SK-N-SH (cell line): ENCODE results near the gene SOX11. TPM values are rescaled to one million over a fixed set of nuclear protein-coding genes. Genes with fewer than 3 reads are reported as not detected.
"Not testable (repeated sequence)": the region's sequence is repeated elsewhere in the genome, so short reads cannot be mapped to it uniquely, and the experiment has no call there.

Experiments used
- CTCF ChIA-PET: fragments of 300-600, 350-600 bp; formaldehyde crosslinking; extraction: SDS; loops from one replicate; lab custom pipeline; 2021; lab: Yijun Ruan, JAX
- POLR2A ChIA-PET: fragments of 350-600 bp; sonication (Branson Sonifier 250); formaldehyde crosslinking; extraction: SDS; loops from one replicate; lab custom pipeline; 2020; ENCODE audit warnings: antibody characterized with exemption, inconsistent platforms; lab: Yijun Ruan, JAX
- DNase-seq: peaks from one replicate; pipeline ENCODE4 v3.0.0; 2012
- H2AFZ ChIP-seq: fragments of 200-600 bp; sonication (generic); 2 replicates; pipeline ENCODE4 v1.8.1; 2016; ENCODE audit warnings: antibody characterized with exemption, mild to moderate bottlenecking, low read depth
- H3F3A ChIP-seq: fragments of 200-600 bp; sonication (generic); replicated peaks from 2 replicates; pipeline ENCODE3; 2016; ENCODE audit warnings: antibody characterized with exemption, mild to moderate bottlenecking; ENCODE audit not compliant: insufficient read depth
- H3K27ac ChIP-seq, 2 experiments: fragments of 200-500 bp in 1 of 2; fragments of 200-600 bp in 1 of 2; sonication (Bioruptor generic) in 1 of 2; sonication (generic), shearing (Covaris generic) in 1 of 2; 2 replicates each; pipeline versions ENCODE4 v1.5.1 to v1.6.1; 2014 to 2016; ENCODE audit warnings: low read depth in 2 of 2, inconsistent platforms in 1 of 2, low read length in 1 of 2, mild to moderate bottlenecking in 1 of 2, mixed read lengths in 1 of 2
- H3K27me3 ChIP-seq: fragments of 200-600 bp; sonication (generic), shearing (Covaris generic); 2 replicates; pipeline ENCODE4 v1.6.1; 2016; ENCODE audit warnings: mixed run types; ENCODE audit not compliant: insufficient read depth
- H3K36me3 ChIP-seq, 2 experiments: fragments of 200-500 bp in 1 of 2; fragments of 200-600 bp in 1 of 2; sonication (Bioruptor generic) in 1 of 2; sonication (generic) in 1 of 2; replicated peaks in 1 of 2; 2 replicates each; pipeline versions ENCODE3 to v1.5.1; 2014 to 2016; ENCODE audit warnings: low read length in 1 of 2, mild to moderate bottlenecking in 1 of 2; ENCODE audit not compliant: insufficient read depth in 2 of 2, control insufficient read depth in 1 of 2
- H3K4me1 ChIP-seq, 2 experiments: fragments of 200-500 bp in 1 of 2; fragments of 200-600 bp in 1 of 2; sonication (Bioruptor generic) in 1 of 2; sonication (generic), shearing (Covaris generic) in 1 of 2; 2 replicates each; pipeline versions ENCODE4 v1.5.1 to v1.6.1; 2014 to 2016; ENCODE audit warnings: low read depth in 1 of 2, low read length in 1 of 2, mixed run types in 1 of 2; ENCODE audit not compliant: insufficient read depth in 2 of 2, control insufficient read depth in 1 of 2
- H3K4me2 ChIP-seq: fragments of 200-600 bp; sonication (generic), shearing (Covaris generic); 2 replicates; pipeline ENCODE4 v1.6.1; 2017; ENCODE audit warnings: mixed run types
- H3K4me3 ChIP-seq, 2 experiments: fragments of 200-500 bp in 1 of 2; fragments of 200-600 bp in 1 of 2; sonication (Bioruptor generic) in 1 of 2; sonication (generic), shearing (Covaris generic) in 1 of 2; 2 replicates each; pipeline versions ENCODE4 v1.5.1 to v1.8.1; 2014 to 2016; ENCODE audit warnings: low read depth in 2 of 2, inconsistent platforms in 1 of 2, low read length in 1 of 2, mild to moderate bottlenecking in 1 of 2, mixed read lengths in 1 of 2, moderate library complexity in 1 of 2
- H3K79me2 ChIP-seq: fragments of 200-600 bp; sonication (generic); 2 replicates; pipeline ENCODE4 v1.8.1; 2017; ENCODE audit warnings: mild to moderate bottlenecking; ENCODE audit not compliant: insufficient read depth
- H3K9ac ChIP-seq: fragments of 200-600 bp; sonication (generic); 2 replicates; pipeline ENCODE4 v1.6.1; 2017; ENCODE audit warnings: mixed run types
- H3K9me2 ChIP-seq: fragments of 200-600 bp; sonication (generic); 2 replicates; pipeline ENCODE4 v1.6.1; 2017; ENCODE audit warnings: mixed run types
- H3K9me3 ChIP-seq: fragments of 200-600 bp; sonication (generic); 2 replicates; pipeline ENCODE4 v1.6.1; 2017; ENCODE audit warnings: mixed run types, mild to moderate bottlenecking, moderate library complexity
- H4K20me1 ChIP-seq: fragments of 200-600 bp; sonication (generic); 2 replicates; pipeline ENCODE4 v1.6.1; 2017; ENCODE audit warnings: mild to moderate bottlenecking, mixed run types; ENCODE audit not compliant: insufficient read depth
- CHD2 ChIP-seq: fragments of 150-350 bp; IDR thresholded peaks from 2 replicates; pipeline ENCODE4 v1.6.1; 2018; ENCODE audit warnings: low read length; ENCODE audit not compliant: partially characterized antibody
- EP300 ChIP-seq, 2 experiments: IDR thresholded peaks; 2 replicates each; pipeline versions ENCODE4 v1.4.0 to v1.6.1; 2012; ENCODE audit warnings: borderline replicate concordance in 1 of 2, low read depth in 1 of 2, low read length in 1 of 2
- FOSL2 ChIP-seq: IDR thresholded peaks from 2 replicates; pipeline ENCODE4 v1.4.0; 2012; ENCODE audit warnings: low read depth, mild to moderate bottlenecking, moderate library complexity, borderline replicate concordance
- FOXJ3 ChIP-seq: sonication (generic); formaldehyde crosslinking; IDR thresholded peaks from 2 replicates; pipeline ENCODE4 v1.5.1; 2020; ENCODE audit warnings: mild to moderate bottlenecking, missing genetic modification reagents
- GABPA ChIP-seq: IDR thresholded peaks from 2 replicates; pipeline ENCODE4 v1.4.0; 2012; ENCODE audit warnings: low read depth, mild to moderate bottlenecking
- GATA2 ChIP-seq: sonication (generic); formaldehyde crosslinking; IDR thresholded peaks from 2 replicates; pipeline ENCODE4 v1.5.0; 2020; ENCODE audit warnings: mild to moderate bottlenecking, missing genetic modification reagents
- JUND ChIP-seq: IDR thresholded peaks from 2 replicates; pipeline ENCODE4 v1.4.0; 2012
- MEF2A ChIP-seq: IDR thresholded peaks from 2 replicates; pipeline ENCODE4 v1.4.0; 2012; ENCODE audit warnings: low read depth, borderline replicate concordance
- MXI1 ChIP-seq: IDR thresholded peaks from 2 replicates; pipeline ENCODE4 v1.6.1; 2012; ENCODE audit warnings: mild to moderate bottlenecking, low read depth, low read length, improper control_type of control experiment
- NFIC ChIP-seq: IDR thresholded peaks from 2 replicates; pipeline ENCODE4 v1.4.0; 2012; ENCODE audit warnings: borderline replicate concordance
- PBX3 ChIP-seq: IDR thresholded peaks from 2 replicates; pipeline ENCODE4; 2012
- POLR2AphosphoS5 ChIP-seq: IDR thresholded peaks from 2 replicates; pipeline ENCODE4 v1.6.1; 2012; ENCODE audit warnings: low read depth, low read length
- RAD21 ChIP-seq: IDR thresholded peaks from 2 replicates; pipeline ENCODE4 v1.6.1; 2012; ENCODE audit warnings: mild to moderate bottlenecking, low read length
- SMC3 ChIP-seq: IDR thresholded peaks from 2 replicates; pipeline ENCODE4 v1.6.1; 2012; ENCODE audit warnings: low read depth, low read length, improper control_type of control experiment
- TAF1 ChIP-seq: IDR thresholded peaks from 2 replicates; pipeline ENCODE4 v1.6.1; 2012; ENCODE audit warnings: low read depth, mild to moderate bottlenecking, low read length, moderate library complexity, borderline replicate concordance
- TEAD4 ChIP-seq: IDR thresholded peaks from 2 replicates; pipeline ENCODE4 v1.4.0; 2012; ENCODE audit warnings: mild to moderate bottlenecking, borderline replicate concordance; ENCODE audit not compliant: insufficient read depth
- YY1 ChIP-seq: IDR thresholded peaks from 2 replicates; pipeline ENCODE4 v1.4.0; 2012; ENCODE audit warnings: low read depth, mild to moderate bottlenecking
- ZBTB33 ChIP-seq: IDR thresholded peaks from 2 replicates; pipeline ENCODE4 v1.4.0; 2012; ENCODE audit warnings: low read depth, borderline replicate concordance
- WGBS: methylation state at CpG from one replicate; pipeline ENCODE4 v1.1.6; 2017; ENCODE audit warnings: low lambda C conversion rate; 5-methylcytosine and 5-hydroxymethylcytosine counted together
- polyA plus RNA-seq, 3 experiments: library from polyadenylated mRNA; depleted of rRNA; stranded (reverse); fragments of >200 nt; gene quantifications; 2 replicates each; pipeline ENCODE4 v1.2.3, GENCODE V29; 2012

The SOX11 gene
- polyA plus RNA-seq, 1 of the 3 experiments (the other 2 are of a cell fraction), result 3.4 TPM

DNA sequence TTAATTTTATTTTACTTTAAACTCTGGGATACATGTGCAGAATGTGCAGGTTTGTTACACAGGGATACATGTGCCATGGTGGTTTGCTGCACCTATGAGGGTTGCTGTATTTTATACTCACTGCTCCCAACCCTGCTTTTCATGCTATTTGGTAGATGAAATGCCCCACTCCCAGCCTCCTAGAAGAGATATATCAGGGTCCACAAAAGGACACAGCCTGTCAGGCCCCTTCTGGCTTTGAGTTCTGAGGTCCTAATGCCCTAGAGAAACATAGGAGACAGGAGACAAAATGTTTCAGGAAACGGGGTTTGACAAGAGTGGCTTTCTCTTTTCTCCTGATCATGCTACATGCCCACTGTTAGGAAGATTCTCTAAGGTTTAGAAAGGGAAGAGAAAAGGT is 27.1 kb upstream of the SOX11 start (continued):
- TF ChIP-seq FOSL2 (no peak), FOXJ3 (no peak), GABPA (no peak), EP300 (IDR thresholded peaks at IDR 0.05; ENCODE audit: borderline replicate concordance in 1 of 2, low read depth in 1 of 2, low read length in 1 of 2) (no peak)

DNA sequence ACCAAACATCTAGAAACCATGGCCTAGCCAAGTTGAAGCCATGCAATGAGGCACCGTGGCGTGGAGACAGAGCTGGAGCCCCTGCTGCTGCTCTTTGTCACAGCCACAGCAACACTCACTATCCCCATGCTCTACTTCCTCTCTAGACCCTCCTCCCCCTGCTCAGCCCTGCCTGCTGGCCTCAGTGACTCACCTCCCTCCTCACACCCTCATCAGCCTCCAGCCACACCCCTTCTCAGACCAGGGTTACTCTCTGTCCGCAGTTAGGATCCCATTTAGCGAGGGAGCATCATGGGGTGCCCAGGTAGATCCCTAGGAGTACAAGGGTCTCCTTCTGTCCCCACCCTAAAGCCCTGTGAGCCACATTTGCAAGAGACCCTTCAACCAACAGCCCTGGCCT is 25.4 kb upstream of the SOX11 start:
- Histone ChIP-seq H3K9me3 (no peaks in the 10 kb centered on the region), H3K79me2 (no peaks in the 10 kb centered on the region), H3K4me1 (peaks cover 0 to 16% of the 10 kb centered on the region in 2 experiments; a peak in 2 of 4 replicates), H3K27me3 (no peaks in the 10 kb centered on the region; the same call in 1 of the 2 replicates), H2AFZ (no peak overlapping the region), H3K27ac (no peak overlapping the region), H3K36me3 (no peaks in the 10 kb centered on the region), H3K9me2 (no peaks in the 10 kb centered on the region), H3F3A (no peaks in the 10 kb centered on the region), H3K4me2 (no peak overlapping the region), H3K9ac (no peak overlapping the region), H4K20me1 (no peaks in the 10 kb centered on the region), H3K4me3 (no peak overlapping the region)
- WGBS, result 59% methylated on average over 4 of the region's 4 CpGs
- no peak for DNase-seq
- ChIA-PET CTCF (interaction anchor here (0.6 kb wide), 1 partner anchor 21 kb away, joined by 3 read pairs; no protein-coding TSS in a partner anchor), POLR2A (no interaction called here)
- TF ChIP-seq FOSL2, result no peak
- TF ChIP-seq TAF1, result no peak

DNA sequence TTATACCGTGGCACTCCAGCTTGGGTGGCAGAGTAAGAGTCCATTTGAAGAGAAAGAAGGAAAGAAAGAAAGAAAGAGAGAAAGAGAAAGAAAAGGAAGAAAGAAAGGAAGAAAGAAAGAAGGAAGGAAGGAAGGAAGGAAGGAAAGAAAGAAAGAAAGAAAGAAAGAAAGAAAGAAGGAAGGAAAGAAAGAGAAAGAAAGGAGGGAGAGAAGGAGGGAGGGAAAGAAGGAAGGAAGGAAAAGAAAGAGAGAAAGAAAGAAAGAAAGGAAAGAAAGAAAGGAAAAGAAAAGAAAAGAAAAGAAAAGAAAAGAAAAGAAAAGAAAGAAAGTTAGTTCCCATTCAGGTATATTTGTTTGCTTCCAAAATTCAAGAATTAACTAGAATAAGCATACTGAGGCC is 24.5 kb upstream of the SOX11 start:
- POLR2A ChIA-PET, H3K36me3 ChIP-seq, H3K27me3 ChIP-seq, H3K4me3 ChIP-seq, H3K27ac ChIP-seq, H3K4me2 ChIP-seq, H4K20me1 ChIP-seq, H3K9ac ChIP-seq, H3K9me2 ChIP-seq, H3K79me2 ChIP-seq, H3F3A ChIP-seq, H3K9me3 ChIP-seq, DNase-seq, H2AFZ ChIP-seq: not testable (repeated sequence)
- H3K4me1 ChIP-seq, result peaks cover 0 to 16% of the 10 kb centered on the region in 2 experiments; a peak in 2 of 4 replicates
- WGBS, result 64% methylated on average over 1 of the region's 1 CpG
- CTCF ChIA-PET, result interaction anchor here (1.1 to 1.6 kb wide), 3 partner anchors 10 to 47 kb away, joined by 4 to 10 read pairs (median 5); partner anchors contain the start of gene SOX11

- CTCF ChIA-PET, result interaction anchor here (0.6 to 1.6 kb wide), 5 partner anchors 11 to 496 kb away, joined by 3 to 10 read pairs (median 4); partner anchors contain the start of gene SOX11
- WGBS, result 33% methylated on average over 8 of the region's 8 CpGs
- H3K4me3 ChIP-seq, result no peak overlapping the region
- H3K36me3 ChIP-seq, result no peaks in the 10 kb centered on the region
- H3K27ac ChIP-seq, result peak overlapping the region in 1 of 2 experiments; percentile 83; a peak in 2 of 4 replicates
- H3K4me2 ChIP-seq, result no peak overlapping the region
- peaks cover 0 to 21% of the 10 kb centered on the region in 2 experiments; a peak in 2 of 4 replicates for H3K4me1 ChIP-seq
- no peaks in the 10 kb centered on the region for H3K79me2 ChIP-seq
- no peak overlapping the region for H3K9ac ChIP-seq
- POLR2A ChIA-PET, result no interaction called here
- H3K9me3 ChIP-seq, result no peaks in the 10 kb centered on the region
- no peaks in the 10 kb centered on the region for H4K20me1 ChIP-seq
- no peak overlapping the region for H2AFZ ChIP-seq
- no peaks in the 10 kb centered on the region for H3F3A ChIP-seq
- peaks cover 11% of the 10 kb centered on the region for H3K27me3 ChIP-seq
- DNase-seq, result peak; percentile 77
- H3K9me2 ChIP-seq, result no peaks in the 10 kb centered on the region
- TF ChIP-seq YY1 (no peak), MXI1 (0 out of 2 replicates have a peak, but pooled peaks have one; percentile 55), SMC3 (no peak), MEF2A (no peak), TAF1 (no peak), EP300 (IDR thresholded peaks at IDR 0.05; ENCODE audit: borderline replicate concordance in 1 of 2, low read depth in 1 of 2, low read length in 1 of 2) (peak in 1 of 2 experiments; percentile 48; a peak in 1 of 4 replicates), TEAD4 (no peak), FOXJ3 (peak; percentile 44; the same call in 1 of the 2 replicates), POLR2AphosphoS5 (no peak), GATA2 (CRISPR knock-in tag) (peak; percentile 74), PBX3 (no peak), CHD2 (peak; percentile 53), NFIC (no peak), ZBTB33 (no peak), JUND (no peak), RAD21 (peak; percentile 33)
Measured at GRCh38 chr2:5668682-5669250, 23.4 kb upstream of the SOX11 start.
